Fibroblast of skin of scalp (primary cell): ENCODE data around the gene PLXDC2.

Source experiments
- DNase-seq: peaks from one replicate; pipeline ENCODE4 v3.0.0-alpha.2; 2013

PLXDC2 gene

GRCh38 chr10:19860107-19860506 lies 43.9 kb downstream of the PLXDC2 start:
- DNase-seq, result no peak

- no peak for DNase-seq
Measured at GRCh38 chr10:19862811-19863515, 46.7 kb downstream of the PLXDC2 start.

GRCh38 chr10:19865676-19866075 lies 49.4 kb downstream of the PLXDC2 start:
- no peak for DNase-seq

GRCh38 chr10:19869370-19869769 lies 53.1 kb downstream of the PLXDC2 start:
- DNase-seq, result no peak

GRCh38 chr10:19872504-19873271 lies 56.5 kb downstream of the PLXDC2 start:
- no peak for DNase-seq

- DNase-seq, result no peak
Measured at GRCh38 chr10:19874190-19874589, 58.0 kb downstream of the PLXDC2 start.

GRCh38 chr10:19874791-19875190 lies 58.6 kb downstream of the PLXDC2 start:
- no peak for DNase-seq

GRCh38 chr10:19876570-19876969 lies 60.3 kb downstream of the PLXDC2 start:
- no peak for DNase-seq

- no peak for DNase-seq
Measured at GRCh38 chr10:19877466-19878255, 61.4 kb downstream of the PLXDC2 start.

- no peak for DNase-seq
Measured at GRCh38 chr10:19882621-19883020, 66.4 kb downstream of the PLXDC2 start.

GRCh38 chr10:19888061-19888660 lies 71.9 kb downstream of the PLXDC2 start:
- no peak for DNase-seq

GRCh38 chr10:19889256-19889655 lies 73.0 kb downstream of the PLXDC2 start:
- DNase-seq, result peak; percentile 49

GRCh38 chr10:19891429-19891828 lies 75.2 kb downstream of the PLXDC2 start:
- DNase-seq, result no peak

GRCh38 chr10:19892270-19892669 lies 76.0 kb downstream of the PLXDC2 start:
- DNase-seq, result no peak

- no peak for DNase-seq
Measured at GRCh38 chr10:19892677-19893076, 76.4 kb downstream of the PLXDC2 start.

- no peak for DNase-seq
Measured at GRCh38 chr10:19895500-19895899, 79.3 kb downstream of the PLXDC2 start.

GRCh38 chr10:19902456-19902855 lies 86.2 kb downstream of the PLXDC2 start:
- no peak for DNase-seq

- peak; percentile 94 for DNase-seq
Measured at GRCh38 chr10:19904202-19904661, 88.0 kb downstream of the PLXDC2 start.

GRCh38 chr10:19906108-19906791 lies 90.0 kb downstream of the PLXDC2 start:
- DNase-seq, result no peak

- DNase-seq, result peak; percentile 24
Measured at GRCh38 chr10:19908991-19909696, 92.9 kb downstream of the PLXDC2 start.

GRCh38 chr10:19911886-19912285 lies 95.7 kb downstream of the PLXDC2 start:
- no peak for DNase-seq
